ENCODE results near the gene ZNF134.
A peak's percentile ranks its signal among the peaks of the same experiment; 100 is the strongest.

The ZNF134 gene

DNA sequence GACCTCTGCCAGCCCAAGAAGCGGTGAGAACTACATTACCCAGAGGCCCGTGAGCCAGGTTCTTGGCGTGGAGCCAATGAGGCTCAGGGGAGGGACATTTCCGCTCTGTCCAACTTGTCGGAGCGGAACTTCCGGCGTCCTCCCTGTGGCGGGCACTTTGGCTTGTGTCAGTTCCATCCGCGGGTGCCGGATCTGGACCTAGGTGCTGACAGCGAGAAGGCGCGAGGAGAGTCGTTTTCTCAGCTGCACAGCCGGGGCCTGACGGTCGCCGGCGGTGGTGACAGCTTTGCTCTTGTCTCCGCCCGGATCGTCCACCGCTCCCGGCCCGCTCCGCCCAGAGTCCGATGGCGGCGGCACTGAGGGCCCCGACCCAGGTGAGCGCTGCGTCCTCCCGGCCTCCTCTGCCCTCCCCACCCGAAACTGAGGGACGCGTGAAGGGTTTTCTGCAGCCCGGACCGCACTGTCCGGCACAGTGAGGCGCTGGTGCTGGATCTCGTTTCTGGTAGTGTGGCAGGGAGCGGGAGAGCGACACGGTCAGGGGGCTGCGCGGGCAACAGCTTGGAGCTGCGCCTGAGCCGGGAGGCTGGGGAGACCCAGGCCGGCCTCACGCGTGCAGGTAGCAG is 14.2 kb upstream of the ZNF134 start, which contains the start of gene ZNF530:
ZNF530 (plus strand) TSS at position 125 of the 623 bp plus-strand sequence. CDS start 4,461 bp downstream, outside the sequence.
- Histone ChIP-seq H3K27me3 (ENCODE audit: control insufficient read depth, insufficient read depth, low read length) (no peaks in the 10 kb centered on the region), H3K9me3 (ENCODE audit: control insufficient read depth, low read length) (no peaks in the 10 kb centered on the region), H3K4me1 (ENCODE audit: control insufficient read depth, insufficient read depth, low read length) (peaks cover 11% of the 10 kb centered on the region), H3K9ac (ENCODE audit: low read length) (peak within 1 kb of the TSS; percentile 60), H3K4me3 (ENCODE audit: low read length) (peak within 1 kb of the TSS; percentile 20), H3K36me3 (ENCODE audit: control insufficient read depth, insufficient read depth, low read length) (no peaks in the 10 kb centered on the region)

DNA sequence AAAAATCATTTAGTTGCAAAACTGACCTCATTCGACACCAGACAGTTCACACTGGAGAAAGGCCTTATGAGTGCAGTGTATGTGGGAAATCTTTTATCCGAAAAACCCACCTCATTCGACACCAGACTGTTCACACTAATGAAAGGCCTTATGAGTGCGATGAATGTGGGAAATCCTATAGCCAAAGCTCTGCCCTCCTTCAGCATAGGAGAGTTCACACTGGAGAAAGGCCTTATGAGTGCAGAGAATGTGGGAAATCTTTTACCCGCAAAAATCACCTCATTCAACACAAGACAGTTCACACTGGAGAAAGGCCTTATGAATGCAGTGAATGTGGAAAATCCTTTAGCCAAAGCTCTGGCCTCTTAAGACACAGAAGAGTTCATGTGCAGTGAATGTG is 7.1 kb upstream of the ZNF134 start:
- H3K9me3 ChIP-seq (ENCODE audit: control insufficient read depth, low read length) = no peaks in the 10 kb centered on the region
- no peak overlapping the region for H3K4me3 ChIP-seq (ENCODE audit: low read length)
- H3K36me3 ChIP-seq (ENCODE audit: control insufficient read depth, insufficient read depth, low read length) = no peaks in the 10 kb centered on the region
- H3K4me1 ChIP-seq (ENCODE audit: control insufficient read depth, insufficient read depth, low read length) = no peaks in the 10 kb centered on the region
- H3K27me3 ChIP-seq (ENCODE audit: control insufficient read depth, insufficient read depth, low read length) = no peaks in the 10 kb centered on the region
- no peak overlapping the region for H3K9ac ChIP-seq (ENCODE audit: low read length)

DNA sequence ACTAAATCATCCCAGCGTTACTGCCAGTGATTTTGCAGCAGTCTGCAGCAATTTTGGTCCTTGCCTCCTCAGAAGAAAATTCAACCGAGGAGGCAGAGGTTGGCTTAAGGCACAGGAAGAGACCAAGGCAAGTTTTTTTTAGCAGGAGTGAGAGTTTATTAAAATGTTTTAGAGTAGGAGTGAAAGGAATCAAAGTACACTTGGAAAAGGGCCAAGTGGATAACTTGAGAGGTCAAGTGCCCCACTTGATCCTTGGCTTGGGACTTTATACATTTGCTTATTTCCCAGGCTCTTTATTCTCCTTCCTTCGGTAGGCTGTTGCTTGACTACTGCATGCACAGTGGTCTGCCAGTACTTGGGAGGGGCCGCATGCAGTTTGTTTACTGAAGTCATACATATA is 2.9 kb upstream of the ZNF134 start:
- Histone ChIP-seq H3K27me3 (ENCODE audit: control insufficient read depth, insufficient read depth, low read length) (no peaks in the 10 kb centered on the region), H3K36me3 (ENCODE audit: control insufficient read depth, insufficient read depth, low read length) (no peaks in the 10 kb centered on the region), H3K4me1 (ENCODE audit: control insufficient read depth, insufficient read depth, low read length) (peaks cover 7% of the 10 kb centered on the region), H3K9me3 (ENCODE audit: control insufficient read depth, low read length) (peaks cover 15% of the 10 kb centered on the region), H3K9ac (ENCODE audit: low read length) (no peak overlapping the region), H3K4me3 (ENCODE audit: low read length) (no peak overlapping the region)

DNA sequence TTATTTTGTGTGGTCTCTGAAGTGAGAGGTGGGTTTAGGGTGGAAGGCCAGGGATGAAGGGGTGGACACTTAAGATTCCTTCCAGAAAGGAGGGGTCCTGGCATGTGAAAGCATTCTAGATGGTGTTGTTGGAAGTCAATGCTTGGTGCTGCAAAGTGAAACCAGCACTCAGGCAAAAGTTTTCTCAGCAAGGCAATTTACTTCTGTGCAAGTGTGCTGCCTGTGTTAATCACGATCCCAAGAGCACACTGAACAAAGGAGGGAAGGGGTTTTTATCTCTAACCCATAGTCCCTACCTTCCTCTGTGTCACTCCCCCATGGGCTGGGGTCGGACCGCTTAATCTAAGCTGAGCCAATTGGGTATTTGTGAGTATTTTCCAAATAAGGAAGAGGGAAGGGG is 1.3 kb downstream of the ZNF134 start:
- peaks cover 55% of the 10 kb centered on the region for H3K9me3 ChIP-seq (ENCODE audit: control insufficient read depth, low read length)
- H3K36me3 ChIP-seq (ENCODE audit: control insufficient read depth, insufficient read depth, low read length) = peaks cover 35% of the 10 kb centered on the region
- no peaks in the 10 kb centered on the region for H3K27me3 ChIP-seq (ENCODE audit: control insufficient read depth, insufficient read depth, low read length)
- no peak overlapping the region for H3K9ac ChIP-seq (ENCODE audit: low read length)
- peak overlapping the region; percentile 81 for H3K4me3 ChIP-seq (ENCODE audit: low read length)
- peaks cover 7% of the 10 kb centered on the region for H3K4me1 ChIP-seq (ENCODE audit: control insufficient read depth, insufficient read depth, low read length)

DNA sequence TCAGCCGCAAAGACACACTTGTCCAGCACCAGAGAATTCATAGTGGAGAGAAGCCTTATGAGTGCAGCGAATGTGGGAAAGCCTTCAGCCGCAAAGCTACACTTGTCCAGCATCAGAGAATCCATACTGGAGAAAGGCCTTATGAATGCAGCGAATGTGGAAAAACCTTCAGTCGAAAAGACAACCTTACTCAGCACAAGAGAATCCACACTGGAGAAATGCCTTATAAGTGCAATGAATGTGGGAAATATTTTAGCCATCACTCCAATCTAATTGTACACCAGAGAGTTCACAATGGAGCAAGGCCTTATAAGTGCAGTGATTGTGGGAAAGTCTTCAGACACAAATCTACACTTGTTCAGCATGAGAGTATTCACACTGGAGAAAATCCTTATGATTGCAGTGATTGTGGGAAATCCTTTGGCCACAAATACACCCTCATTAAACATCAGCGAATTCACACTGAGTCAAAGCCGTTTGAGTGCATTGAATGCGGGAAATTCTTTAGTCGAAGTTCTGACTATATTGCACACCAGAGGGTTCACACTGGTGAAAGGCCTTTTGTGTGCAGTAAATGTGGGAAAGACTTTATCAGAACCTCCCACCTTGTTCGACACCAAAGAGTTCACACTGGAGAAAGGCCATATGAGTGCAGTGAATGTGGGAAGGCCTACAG is 6.8 kb downstream of the ZNF134 start:
- peaks cover 85% of the 10 kb centered on the region for H3K9me3 ChIP-seq (ENCODE audit: control insufficient read depth, low read length)
- no peaks in the 10 kb centered on the region for H3K27me3 ChIP-seq (ENCODE audit: control insufficient read depth, insufficient read depth, low read length)
- H3K36me3 ChIP-seq (ENCODE audit: control insufficient read depth, insufficient read depth, low read length) = peaks cover 47% of the 10 kb centered on the region
- H3K4me3 ChIP-seq (ENCODE audit: low read length) = no peak overlapping the region
- H3K4me1 ChIP-seq (ENCODE audit: control insufficient read depth, insufficient read depth, low read length) = no peaks in the 10 kb centered on the region
- H3K9ac ChIP-seq (ENCODE audit: low read length) = no peak overlapping the region

DNA sequence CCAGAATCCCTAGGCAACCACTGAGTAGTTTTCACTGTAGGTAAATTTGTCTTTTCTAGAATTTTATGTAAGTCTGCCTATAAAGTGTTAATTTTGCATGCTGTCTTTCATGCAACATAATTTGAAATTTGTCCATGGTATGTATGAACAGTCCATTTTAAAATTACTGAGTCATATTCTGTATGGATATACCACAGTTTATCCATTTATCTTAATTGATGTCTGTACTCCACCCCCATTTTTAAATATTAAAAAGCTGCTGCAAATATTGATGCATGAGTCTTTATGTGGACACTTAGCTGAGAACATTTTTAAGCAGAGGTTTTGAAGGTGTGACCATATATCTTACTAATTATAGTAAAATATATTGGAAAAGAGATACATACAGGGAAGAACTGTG is 9.0 kb downstream of the ZNF134 start:
- H3K27me3 ChIP-seq (ENCODE audit: control insufficient read depth, insufficient read depth, low read length) = no peaks in the 10 kb centered on the region
- H3K4me1 ChIP-seq (ENCODE audit: control insufficient read depth, insufficient read depth, low read length) = no peaks in the 10 kb centered on the region
- H3K9me3 ChIP-seq (ENCODE audit: control insufficient read depth, low read length) = peaks cover 65% of the 10 kb centered on the region
- H3K4me3 ChIP-seq (ENCODE audit: low read length) = no peak overlapping the region
- peaks cover 34% of the 10 kb centered on the region for H3K36me3 ChIP-seq (ENCODE audit: control insufficient read depth, insufficient read depth, low read length)
- no peak overlapping the region for H3K9ac ChIP-seq (ENCODE audit: low read length)

DNA sequence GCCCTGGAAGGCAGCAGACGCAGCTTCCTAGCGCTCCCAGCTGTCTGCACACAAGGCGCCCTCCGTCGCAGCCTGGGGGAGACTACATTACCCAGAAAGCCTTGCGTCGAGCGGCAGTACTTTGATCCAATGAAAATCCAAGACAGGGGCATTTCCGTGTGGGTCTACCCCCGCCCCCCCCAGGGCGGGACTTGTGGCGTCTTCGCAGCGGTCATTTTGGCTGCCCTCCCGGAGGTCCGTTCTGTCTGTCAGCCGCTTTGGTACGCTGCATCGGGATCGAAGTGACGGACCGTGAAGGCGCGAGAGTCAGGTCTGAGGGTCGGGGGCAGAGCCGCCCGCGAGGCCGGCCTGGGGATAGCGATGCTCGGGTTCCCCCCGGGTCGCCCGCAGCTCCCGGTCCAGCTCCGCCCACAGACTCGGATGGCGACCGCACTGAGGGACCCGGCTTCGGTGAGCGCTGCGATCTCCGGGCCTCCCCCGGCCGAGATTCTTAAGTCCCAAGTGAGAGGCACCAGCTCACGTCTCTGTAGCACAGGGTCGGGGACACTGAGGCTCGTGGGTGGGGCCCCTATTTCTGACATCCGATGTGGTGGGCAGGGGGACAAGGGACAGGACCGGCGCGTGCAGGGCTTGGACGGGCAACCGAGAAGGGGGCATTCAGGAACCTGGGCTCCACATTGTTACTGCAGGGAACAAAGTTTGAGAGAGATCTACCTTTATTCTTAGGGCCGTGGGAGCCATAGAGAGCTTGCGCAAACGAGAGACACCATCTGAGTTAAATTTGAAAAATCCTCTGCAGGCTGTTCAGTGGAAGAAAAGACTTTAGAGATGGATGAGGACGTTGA is 19.2 kb downstream of the ZNF134 start, which contains the start of gene ZNF211:
ZNF211 (plus strand) TSS at position 182 of the 845 bp plus-strand sequence; CDS start at position 361, 179 bp downstream.
- Histone ChIP-seq H3K4me3 (ENCODE audit: low read length) (peak within 1 kb of the TSS; percentile 26), H3K36me3 (ENCODE audit: control insufficient read depth, insufficient read depth, low read length) (no peaks in the 10 kb centered on the region), H3K4me1 (ENCODE audit: control insufficient read depth, insufficient read depth, low read length) (peaks cover 5% of the 10 kb centered on the region), H3K27me3 (ENCODE audit: control insufficient read depth, insufficient read depth, low read length) (no peaks in the 10 kb centered on the region), H3K9ac (ENCODE audit: low read length) (peak within 1 kb of the TSS; percentile 78), H3K9me3 (ENCODE audit: control insufficient read depth, low read length) (peaks cover 7% of the 10 kb centered on the region)

DNA sequence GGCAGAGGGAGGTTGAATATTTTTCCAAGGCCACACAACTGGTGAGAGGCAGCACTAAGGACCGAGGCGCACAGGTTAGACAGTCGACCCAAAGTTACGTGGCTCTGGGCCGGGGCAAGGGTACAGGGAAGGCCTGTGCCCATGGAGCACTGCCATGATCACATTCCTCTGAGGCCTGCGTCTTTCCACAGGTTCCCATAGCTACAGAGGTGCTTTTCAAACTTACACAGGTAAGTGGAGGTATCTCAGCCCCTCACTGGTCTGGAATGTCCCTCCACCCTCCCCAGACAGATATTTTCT is 19.7 kb downstream of the ZNF134 start:
- Histone ChIP-seq H3K4me3 (ENCODE audit: low read length) (peak overlapping the region; percentile 26), H3K4me1 (ENCODE audit: control insufficient read depth, insufficient read depth, low read length) (peaks cover 5% of the 10 kb centered on the region), H3K36me3 (ENCODE audit: control insufficient read depth, insufficient read depth, low read length) (no peaks in the 10 kb centered on the region), H3K9me3 (ENCODE audit: control insufficient read depth, low read length) (peaks cover 7% of the 10 kb centered on the region), H3K9ac (ENCODE audit: low read length) (peak overlapping the region; percentile 78), H3K27me3 (ENCODE audit: control insufficient read depth, insufficient read depth, low read length) (no peaks in the 10 kb centered on the region)

DNA sequence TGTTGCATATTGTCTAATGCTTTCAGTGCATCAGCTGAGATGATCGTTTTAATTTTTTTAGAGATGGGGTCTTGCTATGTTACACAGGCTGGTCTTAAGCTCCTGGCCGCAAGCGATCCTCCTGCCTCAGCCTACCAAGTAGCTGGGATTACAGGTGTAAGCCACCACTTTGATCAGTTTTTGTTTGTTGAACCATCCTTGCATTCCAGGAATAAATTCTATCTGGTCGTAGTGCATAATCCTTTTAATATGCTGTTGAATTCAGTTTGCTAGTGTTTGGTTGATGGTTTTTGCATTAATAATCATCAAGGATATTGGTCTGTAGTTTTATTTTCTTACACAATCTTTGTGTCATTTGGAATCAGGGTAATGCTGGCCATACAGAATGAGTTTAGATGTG is 23.3 kb downstream of the ZNF134 start:
- Histone ChIP-seq H3K36me3 (ENCODE audit: control insufficient read depth, insufficient read depth, low read length) (peaks cover 23% of the 10 kb centered on the region), H3K9me3 (ENCODE audit: control insufficient read depth, low read length) (peaks cover 34% of the 10 kb centered on the region), H3K9ac (ENCODE audit: low read length) (no peak overlapping the region), H3K4me3 (ENCODE audit: low read length) (no peak overlapping the region), H3K4me1 (ENCODE audit: control insufficient read depth, insufficient read depth, low read length) (peaks cover 5% of the 10 kb centered on the region), H3K27me3 (ENCODE audit: control insufficient read depth, insufficient read depth, low read length) (no peaks in the 10 kb centered on the region)

DNA sequence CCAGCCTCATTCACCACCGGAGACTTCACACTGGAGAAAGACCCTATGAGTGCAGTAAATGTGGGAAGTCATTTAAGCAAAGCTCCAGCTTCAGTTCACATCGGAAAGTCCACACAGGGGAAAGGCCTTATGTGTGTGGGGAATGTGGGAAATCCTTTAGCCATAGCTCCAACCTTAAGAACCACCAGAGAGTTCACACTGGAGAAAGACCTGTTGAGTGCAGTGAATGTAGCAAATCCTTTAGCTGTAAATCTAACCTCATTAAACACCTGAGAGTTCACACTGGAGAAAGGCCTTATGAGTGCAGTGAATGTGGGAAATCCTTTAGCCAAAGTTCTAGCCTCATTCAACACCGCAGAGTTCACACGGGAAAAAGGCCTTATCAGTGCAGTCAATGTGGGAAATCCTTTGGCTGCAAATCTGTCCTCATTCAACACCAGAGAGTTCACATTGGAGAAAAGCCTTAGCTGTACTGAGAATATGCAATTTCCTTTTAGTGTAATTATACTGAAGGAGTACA is 27.7 kb downstream of the ZNF134 start:
- H3K36me3 ChIP-seq (ENCODE audit: control insufficient read depth, insufficient read depth, low read length) = peaks cover 23% of the 10 kb centered on the region
- H3K27me3 ChIP-seq (ENCODE audit: control insufficient read depth, insufficient read depth, low read length) = no peaks in the 10 kb centered on the region
- H3K9ac ChIP-seq (ENCODE audit: low read length) = no peak overlapping the region
- peaks cover 41% of the 10 kb centered on the region for H3K9me3 ChIP-seq (ENCODE audit: control insufficient read depth, low read length)
- H3K4me3 ChIP-seq (ENCODE audit: low read length) = no peak overlapping the region
- no peaks in the 10 kb centered on the region for H3K4me1 ChIP-seq (ENCODE audit: control insufficient read depth, insufficient read depth, low read length)

DNA sequence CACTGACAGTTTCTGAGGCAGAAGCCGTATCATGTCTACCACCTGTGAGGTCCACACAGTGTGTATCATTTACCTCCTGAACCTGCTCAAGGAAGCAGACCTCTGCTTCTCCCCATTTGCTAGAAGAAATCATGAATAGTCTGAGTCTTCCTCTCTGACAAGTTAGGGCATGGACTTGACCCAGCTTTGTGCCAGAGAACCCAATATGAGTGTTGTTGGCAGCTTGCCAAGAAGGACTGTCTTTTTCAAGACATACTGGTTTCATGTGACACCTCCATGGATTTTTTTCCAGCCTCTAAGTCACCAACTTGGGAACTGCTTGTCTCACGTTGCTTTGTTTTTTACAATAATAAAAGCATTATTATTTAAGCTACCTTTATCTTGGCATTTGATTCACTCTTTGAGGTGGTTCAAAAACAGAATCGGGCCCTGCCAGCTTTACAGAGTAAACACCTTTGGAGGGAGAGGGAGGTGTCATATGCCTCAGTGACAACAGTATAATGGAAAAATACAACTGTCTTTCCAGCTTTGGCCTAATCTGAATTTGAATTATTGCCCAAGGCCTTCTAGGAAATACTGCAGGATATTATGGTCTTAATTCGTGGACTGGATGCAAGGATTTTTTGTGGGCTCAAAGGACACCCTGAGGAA is 28.5 kb downstream of the ZNF134 start:
- H3K4me3 ChIP-seq (ENCODE audit: low read length) = no peak overlapping the region
- H3K9ac ChIP-seq (ENCODE audit: low read length) = no peak overlapping the region
- no peaks in the 10 kb centered on the region for H3K27me3 ChIP-seq (ENCODE audit: control insufficient read depth, insufficient read depth, low read length)
- peaks cover 23% of the 10 kb centered on the region for H3K36me3 ChIP-seq (ENCODE audit: control insufficient read depth, insufficient read depth, low read length)
- no peaks in the 10 kb centered on the region for H3K4me1 ChIP-seq (ENCODE audit: control insufficient read depth, insufficient read depth, low read length)
- H3K9me3 ChIP-seq (ENCODE audit: control insufficient read depth, low read length) = peaks cover 34% of the 10 kb centered on the region
